Tibial nerve (tissue), 4 donors: ENCODE data around the gene ADCY3. TPM values are rescaled to one million over a fixed set of nuclear protein-coding genes. Genes with fewer than 3 reads are reported as not detected.

ENCODE experiments used
- DNase-seq, 2 donors: peaks; one replicate each; pipeline ENCODE4 v3.0.0-alpha.2; 2019; ENCODE audit warnings: low spot score in 2 of 2
- H3K27ac ChIP-seq, 4 donors: fragments of 200-600 bp; sonication (generic) in 3 of 4; one replicate each; pipeline ENCODE4 v1.5.1; 2017 to 2019; ENCODE audit warnings: mild to moderate bottlenecking in 1 of 4
- H3K27me3 ChIP-seq, 2 donors: fragments of 200-600 bp; sonication (generic) in 1 of 2; one replicate each; pipeline versions ENCODE4 v1.5.1 to v1.6.0; 2017 to 2019
- H3K36me3 ChIP-seq, 3 donors: fragments of 200-600 bp; sonication (generic); one replicate each; pipeline ENCODE4 v1.5.1; 2018 to 2019
- H3K4me1 ChIP-seq, 4 donors: fragments of 200-600 bp; sonication (generic) in 3 of 4; one replicate each; pipeline ENCODE4 v1.5.1; 2017 to 2019
- H3K4me3 ChIP-seq, 4 donors: fragments of 200-600 bp; sonication (generic) in 3 of 4; one replicate each; pipeline ENCODE4 v1.5.1; 2017 to 2019; ENCODE audit warnings: mild to moderate bottlenecking in 1 of 4, moderate library complexity in 1 of 4
- H3K9me3 ChIP-seq, 4 donors: fragments of 200-600 bp; sonication (generic) in 3 of 4; one replicate each; pipeline ENCODE4 v1.5.1; 2017 to 2019
- CTCF ChIP-seq, 5 experiments: fragments of 200-600 bp in 3 of 5; fragments of 450-650 bp in 2 of 5; sonication (generic) in 3 of 5; IDR thresholded peaks; one replicate each; pipeline ENCODE4 v1.5.1; 2016 to 2019; ENCODE audit warnings: antibody characterized with exemption in 5 of 5, mild to moderate bottlenecking in 3 of 5, moderate library complexity in 2 of 5
- EP300 ChIP-seq, 2 donors: sonication (generic); formaldehyde crosslinking; IDR thresholded peaks; one replicate each; pipeline ENCODE4 v1.6.1; 2017; ENCODE audit warnings: antibody characterized with exemption in 2 of 2, mild to moderate bottlenecking in 1 of 2
- POLR2A ChIP-seq, 2 donors: fragments of 450-650 bp; IDR thresholded peaks; one replicate each; pipeline ENCODE4 v1.6.1; 2017; ENCODE audit warnings: antibody characterized with exemption in 2 of 2, mild to moderate bottlenecking in 2 of 2, moderate library complexity in 2 of 2
- WGBS, 2 donors: methylation state at CpG; one replicate each; pipeline ENCODE4 v1.1.5; 2018; 5-methylcytosine and 5-hydroxymethylcytosine counted together
- total RNA-seq, 4 donors: library from RNA; depleted of rRNA; stranded (reverse); fragments of >200 nt; gene quantifications; one replicate each; pipeline ENCODE4 v1.1.0, GENCODE V29; 2016

The ADCY3 gene
- total RNA-seq, 4 donors from 2014 or later, result 145 to 393 (median 207) TPM

- DNase-seq, result no peak
- WGBS, 2 donors, result 92 to 93% methylated on average over 15 of the region's 15 CpGs
- H3K4me3 ChIP-seq, result no peak overlapping the region
- peaks cover 0 to 10% (median 0%) of the 10 kb centered on the region in 3 donors for H3K36me3 ChIP-seq
- H3K27ac ChIP-seq, result peak overlapping the region; percentile 30 to 90 (median 68)
- no peak for TF ChIP-seq CTCF (IDR thresholded peaks at IDR 0.05)
- no peak for TF ChIP-seq POLR2A (IDR thresholded peaks at IDR 0.05)
- TF ChIP-seq EP300 (IDR thresholded peaks at IDR 0.05), result no peak
- no peaks in the 10 kb centered on the region for H3K27me3 ChIP-seq
- H3K9me3 ChIP-seq, result no peaks in the 10 kb centered on the region
- peaks cover 0 to 66% (median 28%) of the 10 kb centered on the region in 4 donors for H3K4me1 ChIP-seq
These were observed 60.0 kb downstream of the ADCY3 start for GRCh38 chr2:24859968-24860600.

- no peak for DNase-seq
- Histone ChIP-seq H3K27ac (peak overlapping the region in 2 of 4 donors; percentile 51 to 90), H3K9me3 (no peaks in the 10 kb centered on the region), H3K27me3 (no peaks in the 10 kb centered on the region), H3K4me1 (peaks cover 0 to 72% (median 37%) of the 10 kb centered on the region in 4 donors), H3K4me3 (no peak overlapping the region), H3K36me3 (peaks cover 0 to 10% (median 0%) of the 10 kb centered on the region in 3 donors)
- 86 to 88% methylated on average over 13 of the region's 13 CpGs for WGBS, 2 donors
- TF ChIP-seq POLR2A (IDR thresholded peaks at IDR 0.05), result no peak
- TF ChIP-seq EP300 (IDR thresholded peaks at IDR 0.05), result no peak
- no peak for TF ChIP-seq CTCF (IDR thresholded peaks at IDR 0.05)
These were observed 61.0 kb downstream of the ADCY3 start for GRCh38 chr2:24858996-24859395.

GRCh38 chr2:24857746-24858145, 62.3 kb downstream of the ADCY3 start:
- no peak for TF ChIP-seq CTCF (IDR thresholded peaks at IDR 0.05)
- TF ChIP-seq POLR2A (IDR thresholded peaks at IDR 0.05), result no peak
- TF ChIP-seq EP300 (IDR thresholded peaks at IDR 0.05), result no peak
- Histone ChIP-seq H3K36me3 (peaks cover 0 to 10% (median 0%) of the 10 kb centered on the region in 3 donors), H3K4me1 (peaks cover 0 to 70% (median 38%) of the 10 kb centered on the region in 4 donors), H3K4me3 (no peak overlapping the region), H3K27me3 (no peaks in the 10 kb centered on the region), H3K9me3 (no peaks in the 10 kb centered on the region), H3K27ac (peak overlapping the region; percentile 64 to 91 (median 88))
- WGBS, 2 donors, result 75 to 79% methylated on average over 6 of the region's 6 CpGs
- no peak for DNase-seq

GRCh38 chr2:24856791-24857211, 63.2 kb downstream of the ADCY3 start:
- WGBS, 2 donors, result 52 to 72% methylated on average over 4 to 5 of the region's 5 CpGs
- H3K9me3 ChIP-seq, result no peaks in the 10 kb centered on the region
- H3K27me3 ChIP-seq, result no peaks in the 10 kb centered on the region
- no peak overlapping the region for H3K4me3 ChIP-seq
- DNase-seq, result no peak
- TF ChIP-seq EP300 (IDR thresholded peaks at IDR 0.05) (peak in 1 of 2 donors; percentile 20), CTCF (IDR thresholded peaks at IDR 0.05) (no peak)
- H3K36me3 ChIP-seq, result peaks cover 0 to 10% (median 0%) of the 10 kb centered on the region in 3 donors
- H3K27ac ChIP-seq, result peak overlapping the region; percentile 64 to 91 (median 88)
- peaks cover 0 to 75% (median 38%) of the 10 kb centered on the region in 4 donors for H3K4me1 ChIP-seq

- TF ChIP-seq EP300 (IDR thresholded peaks at IDR 0.05), result peak in 1 of 2 donors; percentile 11
- TF ChIP-seq CTCF (IDR thresholded peaks at IDR 0.05), result no peak
- Histone ChIP-seq H3K27me3 (no peaks in the 10 kb centered on the region), H3K9me3 (no peaks in the 10 kb centered on the region), H3K4me1 (peaks cover 0 to 74% (median 38%) of the 10 kb centered on the region in 4 donors), H3K4me3 (no peak overlapping the region), H3K27ac (peak overlapping the region; percentile 64 to 91 (median 88)), H3K36me3 (peaks cover 0 to 9% (median 0%) of the 10 kb centered on the region in 3 donors)
- DNase-seq, result peak in 1 of 2 donors; percentile 61
- WGBS, 2 donors, result 39 to 44% methylated on average over 4 of the region's 4 CpGs
These were observed 64.3 kb downstream of the ADCY3 start for GRCh38 chr2:24855726-24856125.
